Right lobe of liver (tissue), 6 donors: ENCODE data around the gene ATF7. TPM values are rescaled to one million over a fixed set of nuclear protein-coding genes. Genes with fewer than 3 reads are reported as not detected.
"Not testable (repeated sequence)": the region's sequence is repeated elsewhere in the genome, so short reads cannot be mapped to it uniquely, and the experiment has no call there.

Experiments
- ATAC-seq, 4 donors: fragments of 200-7000 bp; cut with Tn5 transposase; one replicate each; pipeline ENCODE4 v1.9.1; 2020; ENCODE audit warnings: mild to moderate bottlenecking in 4 of 4, moderate library complexity in 4 of 4
- DNase-seq, 3 donors: peaks; one replicate each; pipeline ENCODE4 v3.0.0-alpha.2; 2020
- H3K27ac ChIP-seq, 3 donors: fragments of 200-600 bp; one replicate each; pipeline ENCODE4 v1.8.0; 2022
- H3K27me3 ChIP-seq, 2 donors: fragments of 200-600 bp; one replicate each; pipeline ENCODE4 v1.8.0; 2022
- H3K36me3 ChIP-seq, 4 donors: fragments of 200-600 bp; sonication (generic) in 1 of 4; one replicate each; pipeline versions ENCODE4 v1.5.1 to v1.8.0; 2017 to 2022; ENCODE audit warnings: control low read depth in 1 of 4
- H3K4me1 ChIP-seq, 4 donors: fragments of 200-600 bp; sonication (generic) in 1 of 4; one replicate each; pipeline versions ENCODE4 v1.5.1 to v1.8.0; 2017 to 2022; ENCODE audit warnings: control low read depth in 1 of 4
- H3K4me3 ChIP-seq, 3 donors: fragments of 200-600 bp; one replicate each; pipeline ENCODE4 v1.8.0; 2022
- H3K9me3 ChIP-seq, 4 donors: fragments of 200-600 bp; sonication (generic) in 1 of 4; one replicate each; pipeline versions ENCODE4 v1.5.1 to v1.8.0; 2017 to 2022; ENCODE audit warnings: control low read depth in 1 of 4
- POLR2A ChIP-seq: fragments of 450-650 bp; IDR thresholded peaks from one replicate; pipeline ENCODE4 v1.6.1; 2017; ENCODE audit warnings: antibody characterized with exemption, mild to moderate bottlenecking
- WGBS: methylation state at CpG from one replicate; pipeline ENCODE4 v1.1.6; 2018; ENCODE audit warnings: low coverage, low lambda C conversion rate; ENCODE audit not compliant: insufficient coverage; ENCODE audit errors: missing lambda C conversion rate; 5-methylcytosine and 5-hydroxymethylcytosine counted together
- intact Hi-C, 2 donors: fragments of 100-400 bp; cut with DNase I; formaldehyde crosslinking; loops; one replicate each; pipeline versions ENCODE4 v1.11.2 to v1.14.1; 2022
- total RNA-seq, 6 experiments: library from RNA; depleted of rRNA in 2 of 6; stranded (reverse); fragments of >200 nt in 2 of 6; fragmentation: NEBNext Ultra II Directional in 3 of 6; extraction: Animal tissue kit (Norgen Biotek cat#: 25700) in 3 of 6; gene quantifications; one replicate each; pipeline versions ENCODE4 v1.1.0 to v1.2.4, GENCODE V29; 2016 to 2023
- TF ChIP-seq, protein P1 (sequence below), 4 donors: fragments of 200-600 bp in 3 of 4; fragments of 450-650 bp in 1 of 4; IDR thresholded peaks; one replicate each; pipeline versions ENCODE4 v1.5.1 to v1.8.0; 2016 to 2022; ENCODE audit warnings: antibody characterized with exemption in 4 of 4, mild to moderate bottlenecking in 2 of 4
- donor health status: DM: no; HTN: yes; CAD: no.
- donor health status: DM: no; HTN: no; CAD: no.
- donor health status: DM: no; HTN: no; CAD: no.
- donor health status: DM: no; HTN: yes; CAD: no.
- donor health status: DM: no; HTN: yes; CAD: no.

Gene ATF7
- total RNA-seq, 6 experiments from 2014 or later = 7.9 to 18.7 (median 12.3) TPM

DNA sequence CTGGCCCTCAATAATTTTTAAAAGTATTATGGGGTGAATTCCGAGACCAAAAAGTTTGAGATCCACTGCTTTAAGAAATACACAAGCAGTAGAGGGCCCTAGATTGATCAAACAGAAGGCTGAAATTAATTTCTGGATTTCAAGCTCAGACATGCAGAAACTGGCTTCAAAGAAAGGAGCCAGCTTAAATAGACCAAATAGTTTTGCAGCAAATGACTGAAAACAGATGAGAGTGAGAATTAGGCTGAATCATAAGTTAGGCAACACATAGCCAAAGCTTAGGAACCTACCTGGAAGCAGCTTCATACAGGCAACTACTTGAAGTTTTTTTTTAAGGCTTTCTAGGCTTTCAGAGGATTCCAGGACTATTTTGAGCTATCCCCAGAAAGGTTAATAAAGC is 12.4 kb downstream of the ATF7 start:
- WGBS = 100% methylated on average over 1 of the region's 1 CpG
- intact Hi-C loops = no loop called here

DNA sequence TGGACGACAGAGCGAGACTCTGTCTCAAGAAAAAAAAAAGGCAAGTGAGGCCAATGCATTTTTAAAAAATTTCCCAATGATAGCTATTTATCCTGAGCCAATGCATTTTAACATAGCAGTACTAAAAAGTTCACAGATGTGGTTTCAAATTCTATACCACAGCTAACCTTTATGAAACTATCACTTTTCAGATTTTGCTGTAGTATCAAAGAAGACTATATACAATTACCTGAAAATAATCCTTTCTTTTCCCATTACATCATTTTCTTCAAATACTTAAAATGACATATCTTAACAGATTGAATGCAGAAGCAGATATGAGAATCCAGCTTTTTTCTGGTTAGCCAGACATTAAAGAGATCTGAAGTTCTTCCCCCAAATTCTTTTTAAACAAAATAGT is 13.2 kb downstream of the ATF7 start:
- WGBS = 20% methylated on average over 1 of the region's 2 CpGs
- no peak overlapping the region for H3K27ac ChIP-seq
- peaks cover 0 to 6% (median 0%) of the 10 kb centered on the region in 4 donors for H3K36me3 ChIP-seq
- no peaks in the 10 kb centered on the region for H3K27me3 ChIP-seq
- H3K4me1 ChIP-seq = peaks cover 0 to 14% (median 2%) of the 10 kb centered on the region in 4 donors
- no peaks in the 10 kb centered on the region for H3K9me3 ChIP-seq
- no peak overlapping the region for H3K4me3 ChIP-seq
- ATAC-seq (no peak), DNase-seq (no peak)
- intact Hi-C loops = no loop called here
- TF ChIP-seq, protein P1, sequence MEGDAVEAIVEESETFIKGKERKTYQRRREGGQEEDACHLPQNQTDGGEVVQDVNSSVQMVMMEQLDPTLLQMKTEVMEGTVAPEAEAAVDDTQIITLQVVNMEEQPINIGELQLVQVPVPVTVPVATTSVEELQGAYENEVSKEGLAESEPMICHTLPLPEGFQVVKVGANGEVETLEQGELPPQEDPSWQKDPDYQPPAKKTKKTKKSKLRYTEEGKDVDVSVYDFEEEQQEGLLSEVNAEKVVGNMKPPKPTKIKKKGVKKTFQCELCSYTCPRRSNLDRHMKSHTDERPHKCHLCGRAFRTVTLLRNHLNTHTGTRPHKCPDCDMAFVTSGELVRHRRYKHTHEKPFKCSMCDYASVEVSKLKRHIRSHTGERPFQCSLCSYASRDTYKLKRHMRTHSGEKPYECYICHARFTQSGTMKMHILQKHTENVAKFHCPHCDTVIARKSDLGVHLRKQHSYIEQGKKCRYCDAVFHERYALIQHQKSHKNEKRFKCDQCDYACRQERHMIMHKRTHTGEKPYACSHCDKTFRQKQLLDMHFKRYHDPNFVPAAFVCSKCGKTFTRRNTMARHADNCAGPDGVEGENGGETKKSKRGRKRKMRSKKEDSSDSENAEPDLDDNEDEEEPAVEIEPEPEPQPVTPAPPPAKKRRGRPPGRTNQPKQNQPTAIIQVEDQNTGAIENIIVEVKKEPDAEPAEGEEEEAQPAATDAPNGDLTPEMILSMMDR (IDR thresholded peaks at IDR 0.05) = no peak
- no peak for TF ChIP-seq POLR2A

More for the DNA sequence above, 12.4 kb downstream of the ATF7 start:
- no peak overlapping the region for H3K27ac ChIP-seq
- H3K4me3 ChIP-seq = no peak overlapping the region
- DNase-seq (no peak), ATAC-seq (no peak)
- no peak for TF ChIP-seq POLR2A
- TF ChIP-seq, protein P1 (IDR thresholded peaks at IDR 0.05) = no peak
- peaks cover 0 to 6% (median 0%) of the 10 kb centered on the region in 4 donors for H3K36me3 ChIP-seq
- no peaks in the 10 kb centered on the region for H3K9me3 ChIP-seq
- H3K27me3 ChIP-seq = no peaks in the 10 kb centered on the region
- peaks cover 0 to 23% (median 6%) of the 10 kb centered on the region in 4 donors for H3K4me1 ChIP-seq

DNA sequence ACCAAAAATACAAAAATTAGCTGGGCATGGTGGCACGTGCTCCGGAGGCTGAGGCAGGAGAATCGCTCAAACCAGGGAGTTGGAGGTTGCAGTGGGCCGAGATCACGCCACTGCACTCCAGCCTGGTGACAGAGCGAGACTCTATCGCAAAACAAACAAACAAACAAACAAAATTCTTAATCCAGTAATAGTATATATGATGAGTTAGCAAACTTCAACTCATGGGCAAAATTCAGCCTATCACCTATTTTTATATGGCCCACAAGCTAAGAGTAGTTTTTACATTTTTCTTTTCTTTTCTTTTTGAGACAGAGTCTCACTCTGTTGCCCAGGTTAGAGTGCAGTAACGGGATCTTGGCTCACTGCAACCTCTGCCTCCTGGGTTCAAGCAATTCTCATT is 14.9 kb downstream of the ATF7 start:
- Histone ChIP-seq H3K9me3 (no peaks in the 10 kb centered on the region), H3K36me3 (peaks cover 0 to 6% (median 0%) of the 10 kb centered on the region in 4 donors), H3K27ac (no peak overlapping the region), H3K4me1 (peaks cover 0 to 5% (median 0%) of the 10 kb centered on the region in 4 donors), H3K4me3 (no peak overlapping the region), H3K27me3 (no peaks in the 10 kb centered on the region)
- intact Hi-C loops = no loop called here
- ATAC-seq = no peak
- WGBS = 90% methylated on average over 7 of the region's 8 CpGs
- no peak for DNase-seq
- TF ChIP-seq, protein P1 (IDR thresholded peaks at IDR 0.05) = no peak
- no peak for TF ChIP-seq POLR2A

DNA sequence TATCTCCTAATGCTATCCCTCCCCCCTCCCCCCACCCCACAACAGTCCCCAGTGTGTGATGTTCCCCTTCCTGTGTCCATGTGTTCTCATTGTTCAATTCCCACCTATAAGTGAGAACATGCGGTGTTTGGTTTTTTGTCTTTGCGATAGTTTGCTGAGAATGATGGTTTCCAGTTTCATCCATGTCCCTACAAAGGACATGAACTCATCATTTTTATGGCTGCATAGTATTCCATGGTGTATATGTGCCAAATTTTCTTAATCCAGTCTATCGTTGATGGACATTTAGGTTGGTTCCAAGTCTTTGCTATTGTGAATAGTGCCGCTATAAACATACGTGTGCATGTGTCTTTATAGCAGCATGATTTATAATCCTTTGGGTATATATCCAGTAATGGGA is 19.5 kb downstream of the ATF7 start:
- DNase-seq, H3K4me3 ChIP-seq, H3K9me3 ChIP-seq, H3K27me3 ChIP-seq, intact Hi-C loops, ATAC-seq, H3K27ac ChIP-seq, H3K4me1 ChIP-seq, H3K36me3 ChIP-seq: not testable (repeated sequence)
- 90% methylated on average over 2 of the region's 5 CpGs for WGBS

DNA sequence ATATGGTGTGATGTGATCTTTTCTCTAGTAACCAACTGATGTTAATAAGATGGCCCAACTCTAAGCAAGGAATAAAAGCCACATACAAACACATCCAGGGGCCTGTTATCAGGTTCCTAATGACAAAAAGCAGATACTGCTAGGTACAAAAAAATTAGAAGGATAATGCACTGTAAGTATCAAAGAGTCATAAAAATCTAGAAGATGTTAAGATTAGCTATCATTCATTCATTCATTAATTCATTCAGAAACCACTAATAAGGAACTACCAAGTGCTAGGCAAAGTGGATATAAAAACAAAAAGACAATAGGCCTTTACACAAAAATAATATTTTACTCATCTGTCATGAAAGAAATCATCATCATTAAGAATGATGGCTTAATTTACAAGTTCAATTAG is 21.6 kb downstream of the ATF7 start:
- DNase-seq (no peak), ATAC-seq (no peak)
- H3K27me3 ChIP-seq = no peaks in the 10 kb centered on the region
- no peak overlapping the region for H3K4me3 ChIP-seq
- TF ChIP-seq POLR2A = no peak
- TF ChIP-seq, protein P1 (IDR thresholded peaks at IDR 0.05) = no peak
- H3K9me3 ChIP-seq = no peaks in the 10 kb centered on the region
- intact Hi-C loops = no loop called here
- H3K36me3 ChIP-seq = peaks cover 0 to 3% (median 0%) of the 10 kb centered on the region in 4 donors
- H3K4me1 ChIP-seq = no peaks in the 10 kb centered on the region
- no peak overlapping the region for H3K27ac ChIP-seq
